Astrocyte (in vitro differentiated cells and primary cell): ENCODE measurements around the gene PCDHGA1. TPM values are rescaled to one million over a fixed set of nuclear protein-coding genes. Genes with fewer than 3 reads are reported as not detected.
A peak's percentile ranks its signal among the peaks of the same experiment; 100 is the strongest.

Experiments
- DNase-seq: peaks from one replicate; pipeline ENCODE4 v3.0.0-alpha.2; 2010; ENCODE audit warnings: low read depth
- FAIRE-seq: peaks from 2 replicates; lab custom pipeline; 2011; peaks lifted over from hg19 to GRCh38; lab: Jason Lieb, UNC
- H2AFZ ChIP-seq: 2 replicates; pipeline ENCODE4 v1.6.0; 2012; ENCODE audit warnings: low read depth, low read length, inconsistent platforms
- H3K27ac ChIP-seq: 2 replicates; pipeline ENCODE4 v1.5.1; 2011; ENCODE audit warnings: low read depth, low read length, inconsistent platforms
- H3K27me3 ChIP-seq: 2 replicates; pipeline ENCODE4 v1.6.0; 2011; ENCODE audit warnings: low read length, inconsistent platforms; ENCODE audit not compliant: insufficient read depth
- H3K36me3 ChIP-seq: 2 replicates; pipeline ENCODE4 v1.5.1; 2011; ENCODE audit warnings: low read length, inconsistent platforms; ENCODE audit not compliant: insufficient read depth
- H3K4me1 ChIP-seq: 2 replicates; pipeline ENCODE4 v1.5.1; 2011; ENCODE audit warnings: low read length, inconsistent platforms; ENCODE audit not compliant: insufficient read depth
- H3K4me2 ChIP-seq: 2 replicates; pipeline ENCODE4 v1.6.0; 2012; ENCODE audit warnings: low read length, inconsistent platforms
- H3K4me3 ChIP-seq: 2 replicates; pipeline ENCODE4 v1.5.1; 2011; ENCODE audit warnings: low read depth, mild to moderate bottlenecking, low read length, inconsistent platforms; ENCODE audit not compliant: insufficient read depth
- H3K79me2 ChIP-seq: 2 replicates; pipeline ENCODE4 v1.6.0; 2012; ENCODE audit warnings: mild to moderate bottlenecking, low read length, inconsistent platforms; ENCODE audit not compliant: insufficient read depth
- H3K9ac ChIP-seq: 2 replicates; pipeline ENCODE4 v1.6.0; 2012; ENCODE audit warnings: mild to moderate bottlenecking, low read length, inconsistent platforms
- H3K9me3 ChIP-seq: 2 replicates; pipeline ENCODE4 v1.5.1; 2012; ENCODE audit warnings: low read depth, mild to moderate bottlenecking, low read length, inconsistent platforms; ENCODE audit not compliant: insufficient read depth
- H4K20me1 ChIP-seq: 2 replicates; pipeline ENCODE4 v1.6.0; 2012; ENCODE audit warnings: low read length, inconsistent platforms; ENCODE audit not compliant: insufficient read depth
- H3K27ac Mint-ChIP-seq: one replicate; pipeline ENCODE4 v1.8.0; 2021; ENCODE audit warnings: mild to moderate bottlenecking, mixed read lengths; ENCODE audit not compliant: unreplicated experiment
- H3K27me3 Mint-ChIP-seq: one replicate; pipeline ENCODE4 v1.8.0; 2021; ENCODE audit warnings: low read depth, mixed read lengths; ENCODE audit not compliant: unreplicated experiment
- H3K36me3 Mint-ChIP-seq: one replicate; pipeline ENCODE4 v1.8.0; 2021; ENCODE audit warnings: low read depth, mixed read lengths; ENCODE audit not compliant: unreplicated experiment
- H3K4me1 Mint-ChIP-seq: one replicate; pipeline ENCODE4 v1.8.0; 2021; ENCODE audit warnings: low read depth, mixed read lengths; ENCODE audit not compliant: unreplicated experiment
- H3K4me3 Mint-ChIP-seq: one replicate; pipeline ENCODE4 v1.8.0; 2021; ENCODE audit warnings: mild to moderate bottlenecking, moderate library complexity, mixed read lengths; ENCODE audit not compliant: unreplicated experiment
- H3K9me3 Mint-ChIP-seq: one replicate; pipeline ENCODE4 v1.8.0; 2021; ENCODE audit warnings: mild to moderate bottlenecking, mixed read lengths; ENCODE audit not compliant: unreplicated experiment
- CTCF ChIP-seq: IDR thresholded peaks from 2 replicates; pipeline ENCODE4 v1.5.1; 2011; ENCODE audit warnings: low read depth, mild to moderate bottlenecking, inconsistent platforms, low read length, moderate library complexity; ENCODE audit not compliant: insufficient read depth
- EZH2 ChIP-seq: IDR thresholded peaks from 2 replicates; pipeline ENCODE4 v1.6.1; 2012; ENCODE audit warnings: mild to moderate bottlenecking, low read length, inconsistent platforms; ENCODE audit not compliant: insufficient read depth
- total RNA-seq: library from RNA; stranded (reverse); gene quantifications from 2 replicates; pipeline ENCODE4 v1.2.1, GENCODE V29; 2021

Gene PCDHGA1
- total RNA-seq, 1 donor from 2014 or later, result 0.27 TPM

GRCh38 chr5:141359790-141360426 lies 29.6 kb downstream of the PCDHGA1 start, which contains the start of gene PCDHGB2:
PCDHGB2 (plus strand) TSS chr5:141359994; CDS start chr5:141360136, 142 bp downstream.
- no peak within 1 kb of the TSS for H3K4me3 ChIP-seq
- H3K4me1 ChIP-seq, result no peaks in the 10 kb centered on the region
- TF ChIP-seq EZH2 (no peak), CTCF (peak; percentile 30)
- H3K9me3 Mint-ChIP-seq, result peaks cover 31% of the 10 kb centered on the region
- DNase-seq (peak; percentile 26), FAIRE-seq (no peak)
- peaks cover 20% of the 10 kb centered on the region for H3K27me3 ChIP-seq
- no peak within 1 kb of the TSS for H3K4me3 Mint-ChIP-seq
- peak within 1 kb of the TSS; percentile 29 for H3K27ac Mint-ChIP-seq
- peaks cover 21% of the 10 kb centered on the region for H3K36me3 Mint-ChIP-seq
- H3K27me3 Mint-ChIP-seq, result no peaks in the 10 kb centered on the region
- H3K9ac ChIP-seq, result peak within 1 kb of the TSS; percentile 10
- no peak within 1 kb of the TSS for H3K27ac ChIP-seq
- H3K36me3 ChIP-seq, result no peaks in the 10 kb centered on the region
- no peaks in the 10 kb centered on the region for H3K79me2 ChIP-seq
- peak within 1 kb of the TSS; percentile 55 for H3K4me2 ChIP-seq
- peaks cover 59% of the 10 kb centered on the region for H3K9me3 ChIP-seq
- no peaks in the 10 kb centered on the region for H3K4me1 Mint-ChIP-seq
- no peaks in the 10 kb centered on the region for H4K20me1 ChIP-seq
- H2AFZ ChIP-seq, result peak within 1 kb of the TSS; percentile 37

GRCh38 chr5:141360685-141361084 lies 30.4 kb downstream of the PCDHGA1 start:
- Mint-ChIP-seq H3K36me3 (peaks cover 18% of the 10 kb centered on the region), H3K9me3 (peaks cover 32% of the 10 kb centered on the region)

More at GRCh38 chr5:141360685-141361084, 30.4 kb downstream of the PCDHGA1 start:
- Histone ChIP-seq H3K27me3 (peaks cover 24% of the 10 kb centered on the region), H3K4me3 (no peak overlapping the region), H3K9me3 (peaks cover 60% of the 10 kb centered on the region), H3K4me2 (peak overlapping the region; percentile 55), H4K20me1 (no peaks in the 10 kb centered on the region), H3K79me2 (no peaks in the 10 kb centered on the region), H2AFZ (no peak overlapping the region), H3K9ac (no peak overlapping the region), H3K27ac (no peak overlapping the region), H3K4me1 (no peaks in the 10 kb centered on the region), H3K36me3 (no peaks in the 10 kb centered on the region)
- no peak for TF ChIP-seq EZH2
- no peak for TF ChIP-seq CTCF
- Mint-ChIP-seq H3K4me3 (no peak overlapping the region), H3K27me3 (no peaks in the 10 kb centered on the region), H3K4me1 (no peaks in the 10 kb centered on the region), H3K27ac (no peak overlapping the region)
- DNase-seq (no peak), FAIRE-seq (no peak)
